Trophoblast cell (in vitro differentiated cells and primary cell): ENCODE data around the gene BPIFB2.

Source experiments
- DNase-seq, 2 donors: peaks; one replicate each; pipeline ENCODE4 v3.0.0-alpha.2; 2016
- H2AFZ ChIP-seq: 2 replicates; pipeline ENCODE4 v1.6.1; 2013; ENCODE audit warnings: low read length, moderate library complexity, mild to moderate bottlenecking; ENCODE audit not compliant: insufficient read depth, poor library complexity
- H2AK5ac ChIP-seq: 2 replicates; pipeline ENCODE4 v1.6.1; 2013; ENCODE audit warnings: mild to moderate bottlenecking, low read length
- H2BK120ac ChIP-seq: 2 replicates; pipeline ENCODE4 v1.6.1; 2013; ENCODE audit warnings: low read length, mild to moderate bottlenecking, moderate library complexity; ENCODE audit not compliant: insufficient read depth, poor library complexity
- H2BK12ac ChIP-seq: 2 replicates; pipeline ENCODE4 v1.6.1; 2013; ENCODE audit warnings: mild to moderate bottlenecking, low read length, moderate library complexity
- H2BK5ac ChIP-seq: 2 replicates; pipeline ENCODE4 v1.6.1; 2013; ENCODE audit warnings: low read length, low read depth, moderate library complexity, mild to moderate bottlenecking; ENCODE audit not compliant: poor library complexity
- H3K14ac ChIP-seq: 2 replicates; pipeline ENCODE4 v1.6.1; 2013; ENCODE audit warnings: mild to moderate bottlenecking, low read length
- H3K18ac ChIP-seq: 2 replicates; pipeline ENCODE4 v1.6.1; 2013; ENCODE audit warnings: mild to moderate bottlenecking, low read length
- H3K23ac ChIP-seq: 2 replicates; pipeline ENCODE4 v1.6.1; 2013; ENCODE audit warnings: low read length
- H3K27ac ChIP-seq: 2 replicates; pipeline ENCODE4 v1.5.1; 2013; ENCODE audit warnings: low read depth, mild to moderate bottlenecking, inconsistent platforms, low read length, moderate library complexity
- H3K27me3 ChIP-seq: 2 replicates; pipeline ENCODE4 v1.6.1; 2013; ENCODE audit warnings: inconsistent platforms, mild to moderate bottlenecking, low read length, moderate library complexity; ENCODE audit not compliant: insufficient read depth
- H3K36me3 ChIP-seq, 2 experiments: 1 replicate in 1 of 2; 2 replicates in 1 of 2; pipeline ENCODE4 v1.6.1; 2013; ENCODE audit warnings: low read length in 2 of 2, mild to moderate bottlenecking in 2 of 2, moderate library complexity in 1 of 2; ENCODE audit not compliant: insufficient read depth in 2 of 2, control insufficient read depth in 1 of 2
- H3K4ac ChIP-seq: 2 replicates; pipeline ENCODE4 v1.6.1; 2013; ENCODE audit warnings: low read depth, mild to moderate bottlenecking, low read length, moderate library complexity
- H3K4me1 ChIP-seq, 2 experiments: 1 replicate in 1 of 2; 2 replicates in 1 of 2; pipeline ENCODE4 v1.6.1; 2013; ENCODE audit warnings: low read length in 2 of 2, mild to moderate bottlenecking in 2 of 2, moderate library complexity in 1 of 2; ENCODE audit not compliant: insufficient read depth in 2 of 2, control insufficient read depth in 1 of 2
- H3K4me2 ChIP-seq: 2 replicates; pipeline ENCODE4 v1.6.1; 2013; ENCODE audit warnings: inconsistent platforms, mild to moderate bottlenecking, low read length, moderate library complexity
- H3K4me3 ChIP-seq: 2 replicates; pipeline ENCODE4 v1.5.1; 2013; ENCODE audit warnings: mild to moderate bottlenecking, low read depth, low read length, inconsistent platforms
- H3K79me1 ChIP-seq: one replicate; pipeline ENCODE4 v1.6.1; 2013; ENCODE audit warnings: low read length
- H3K79me2 ChIP-seq: 2 replicates; pipeline ENCODE4 v1.6.1; 2013; ENCODE audit warnings: low read length, mild to moderate bottlenecking; ENCODE audit not compliant: control insufficient read depth, insufficient read depth, poor library complexity
- H3K9ac ChIP-seq: 2 replicates; pipeline ENCODE4 v1.6.1; 2013; ENCODE audit warnings: mild to moderate bottlenecking, low read length
- H3K9me3 ChIP-seq: 2 replicates; pipeline ENCODE4 v1.6.1; 2013; ENCODE audit warnings: low read depth, mild to moderate bottlenecking, control low read depth, inconsistent platforms, low read length; ENCODE audit not compliant: insufficient read depth
- H4K12ac ChIP-seq: 2 replicates; pipeline ENCODE4 v1.6.1; 2013; ENCODE audit warnings: low read depth, mild to moderate bottlenecking, low read length, moderate library complexity
- H4K8ac ChIP-seq: 2 replicates; pipeline ENCODE4 v1.6.1; 2013; ENCODE audit warnings: low read depth, mild to moderate bottlenecking, low read length, moderate library complexity
- H4K91ac ChIP-seq: one replicate; pipeline ENCODE4 v1.6.1; 2013; ENCODE audit warnings: low read depth, mild to moderate bottlenecking, low read length, moderate library complexity
- WGBS: extraction: QIAGEN DNeasy Blood & Tissue Kit; methylation state at CpG from one replicate; pipeline ENCODE4 v1.1.7; 2013; ENCODE audit warnings: missing lambda C conversion rate; ENCODE audit not compliant: insufficient read length, insufficient coverage; ENCODE audit errors: extremely low coverage; 5-methylcytosine and 5-hydroxymethylcytosine counted together

The BPIFB2 gene

GRCh38 chr20:32987044-32987825 lies 20.3 kb upstream of the BPIFB2 start:
- H2AFZ ChIP-seq, result no peak overlapping the region
- no peak overlapping the region for H3K4me2 ChIP-seq
- no peaks in the 10 kb centered on the region for H3K79me1 ChIP-seq
- H3K23ac ChIP-seq, result no peak overlapping the region
- no peak overlapping the region for H3K4ac ChIP-seq
- no peaks in the 10 kb centered on the region for H3K4me1 ChIP-seq
- no peak overlapping the region for H4K91ac ChIP-seq
- no peak for DNase-seq
- no peak overlapping the region for H3K18ac ChIP-seq
- H2BK5ac ChIP-seq, result no peak overlapping the region
- no peak overlapping the region for H3K27ac ChIP-seq
- no peak overlapping the region for H3K9ac ChIP-seq
- no peak overlapping the region for H3K4me3 ChIP-seq
- H3K9me3 ChIP-seq, result peaks cover 3% of the 10 kb centered on the region
- H2AK5ac ChIP-seq, result no peak overlapping the region
- no peaks in the 10 kb centered on the region for H3K79me2 ChIP-seq
- no peak overlapping the region for H4K12ac ChIP-seq
- WGBS, result no CpG with 5 or more reads among the region's 11 CpGs
- H2BK120ac ChIP-seq, result no peak overlapping the region
- no peaks in the 10 kb centered on the region for H3K36me3 ChIP-seq
- H3K27me3 ChIP-seq, result no peaks in the 10 kb centered on the region
- H4K8ac ChIP-seq, result no peak overlapping the region
- H3K14ac ChIP-seq, result no peak overlapping the region
- H2BK12ac ChIP-seq, result no peak overlapping the region

GRCh38 chr20:32988008-32988407 lies 19.5 kb upstream of the BPIFB2 start:
- Histone ChIP-seq H4K12ac (no peak overlapping the region), H2AK5ac (no peak overlapping the region), H3K27ac (no peak overlapping the region), H4K91ac (no peak overlapping the region), H2BK120ac (no peak overlapping the region), H3K27me3 (no peaks in the 10 kb centered on the region), H3K9me3 (peaks cover 3% of the 10 kb centered on the region), H3K14ac (no peak overlapping the region), H3K79me2 (no peaks in the 10 kb centered on the region), H3K4me2 (no peak overlapping the region), H3K4me3 (no peak overlapping the region), H3K23ac (no peak overlapping the region), H3K9ac (no peak overlapping the region), H4K8ac (no peak overlapping the region), H2BK5ac (no peak overlapping the region), H3K18ac (no peak overlapping the region), H2AFZ (no peak overlapping the region), H2BK12ac (no peak overlapping the region), H3K4me1 (no peaks in the 10 kb centered on the region), H3K36me3 (no peaks in the 10 kb centered on the region), H3K79me1 (no peaks in the 10 kb centered on the region), H3K4ac (no peak overlapping the region)
- no CpG with 5 or more reads among the region's 16 CpGs for WGBS
- DNase-seq, result no peak

GRCh38 chr20:32989507-32990283 lies 17.8 kb upstream of the BPIFB2 start:
- Histone ChIP-seq H3K9ac (no peak overlapping the region), H3K14ac (no peak overlapping the region), H3K79me2 (no peaks in the 10 kb centered on the region), H3K79me1 (no peaks in the 10 kb centered on the region), H3K36me3 (no peaks in the 10 kb centered on the region), H3K27me3 (no peaks in the 10 kb centered on the region), H3K4ac (no peak overlapping the region), H3K4me3 (no peak overlapping the region), H3K23ac (no peak overlapping the region), H3K27ac (no peak overlapping the region), H2AK5ac (no peak overlapping the region), H4K8ac (no peak overlapping the region), H4K12ac (no peak overlapping the region), H3K18ac (no peak overlapping the region), H2AFZ (no peak overlapping the region), H2BK5ac (no peak overlapping the region), H2BK120ac (no peak overlapping the region), H4K91ac (no peak overlapping the region), H3K4me2 (no peak overlapping the region), H2BK12ac (no peak overlapping the region), H3K9me3 (peaks cover 3% of the 10 kb centered on the region), H3K4me1 (no peaks in the 10 kb centered on the region)
- no CpG with 5 or more reads among the region's 14 CpGs for WGBS
- no peak for DNase-seq

- no peak overlapping the region for H3K23ac ChIP-seq
- DNase-seq, result no peak
- H3K4ac ChIP-seq, result no peak overlapping the region
- H3K9ac ChIP-seq, result no peak overlapping the region
- no peak overlapping the region for H2BK5ac ChIP-seq
- no peaks in the 10 kb centered on the region for H3K9me3 ChIP-seq
- H4K91ac ChIP-seq, result no peak overlapping the region
- no peak overlapping the region for H4K12ac ChIP-seq
- no peak overlapping the region for H2BK12ac ChIP-seq
- H3K79me1 ChIP-seq, result no peaks in the 10 kb centered on the region
- H3K27ac ChIP-seq, result no peak overlapping the region
- no peaks in the 10 kb centered on the region for H3K4me1 ChIP-seq
- H2BK120ac ChIP-seq, result no peak overlapping the region
- no peaks in the 10 kb centered on the region for H3K27me3 ChIP-seq
- H3K79me2 ChIP-seq, result no peaks in the 10 kb centered on the region
- no peak overlapping the region for H4K8ac ChIP-seq
- no CpG with 5 or more reads among the region's 3 CpGs for WGBS
- H3K36me3 ChIP-seq, result no peaks in the 10 kb centered on the region
- no peak overlapping the region for H3K18ac ChIP-seq
- no peak overlapping the region for H2AFZ ChIP-seq
- H2AK5ac ChIP-seq, result no peak overlapping the region
- no peak overlapping the region for H3K4me2 ChIP-seq
- H3K14ac ChIP-seq, result no peak overlapping the region
- H3K4me3 ChIP-seq, result no peak overlapping the region
These were observed 17.1 kb upstream of the BPIFB2 start for GRCh38 chr20:32990426-32990825.
